Activated CD8-positive, alpha-beta memory T cell treated with anti-CD3 and anti-CD28 coated beads for 48 hours (primary cell): ENCODE results near the gene ATXN1.

Experiments
- DNase-seq, 3 experiments: peaks; one replicate each; pipeline ENCODE4 v3.0.0-alpha.2; 2020; ENCODE audit warnings: low read depth in 2 of 3, low spot score in 2 of 3

The ATXN1 gene

DNA sequence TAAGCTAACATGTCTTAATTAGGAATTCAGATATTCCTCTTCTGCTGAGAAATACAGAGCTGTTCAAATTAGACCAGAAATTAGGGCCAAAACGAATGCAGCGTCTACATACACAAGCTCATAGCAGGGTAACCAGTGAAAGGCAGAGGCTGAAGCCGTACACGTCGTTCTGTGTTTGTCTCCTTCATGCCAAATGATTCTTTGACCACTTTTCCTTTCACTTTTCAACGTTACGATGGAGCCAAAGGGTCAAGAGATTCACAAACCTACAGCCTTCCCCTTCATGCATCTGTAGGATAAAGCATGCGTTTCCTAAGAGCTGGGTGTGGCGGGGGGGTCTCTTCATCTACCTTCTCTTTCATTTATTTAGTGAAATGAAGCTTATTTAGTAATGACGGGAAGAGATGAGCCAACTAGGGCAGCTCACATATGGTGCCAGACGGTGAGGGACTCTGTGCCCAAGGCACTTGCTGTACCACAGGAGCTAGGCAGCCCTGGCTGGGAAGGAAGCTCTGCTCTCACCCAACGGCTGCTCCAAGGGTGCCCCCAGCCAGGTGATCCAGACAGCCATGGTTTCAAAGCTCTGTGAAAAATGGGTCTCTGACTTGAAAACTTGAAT is 178.0 kb downstream of the ATXN1 start:
- DNase-seq, result no peak

DNA sequence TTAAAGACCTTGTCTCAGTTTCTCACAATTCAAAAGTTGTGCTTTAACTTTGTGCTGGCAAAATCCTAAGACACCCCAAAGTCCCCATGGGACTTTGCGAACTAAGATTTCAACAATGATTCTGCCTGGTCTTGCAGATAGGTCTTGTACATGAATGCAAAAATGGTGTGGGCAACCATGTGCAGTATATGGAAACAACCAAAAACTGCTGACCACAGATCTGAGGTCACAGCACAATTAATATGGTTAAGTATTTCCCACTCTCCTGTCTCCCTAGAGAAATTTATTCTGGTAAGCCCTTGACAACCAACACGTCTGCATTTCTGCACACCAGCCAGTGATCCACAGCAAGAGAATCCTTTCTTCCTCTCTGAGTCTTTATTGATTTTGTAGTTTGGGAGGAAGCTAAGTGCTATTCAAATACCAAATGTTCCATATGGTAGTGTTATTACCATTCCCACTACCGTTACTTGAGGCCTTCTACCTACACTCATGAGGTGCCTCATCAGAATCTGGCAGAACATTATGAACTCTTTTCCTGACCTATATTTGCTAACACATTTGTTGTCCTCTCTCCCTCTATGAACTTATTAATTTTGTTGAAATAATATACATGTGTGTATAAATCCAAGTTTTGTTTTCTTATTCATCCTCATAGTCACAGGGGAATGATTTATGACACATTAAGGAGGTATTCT is 178.7 kb downstream of the ATXN1 start:
- no peak for DNase-seq

DNA sequence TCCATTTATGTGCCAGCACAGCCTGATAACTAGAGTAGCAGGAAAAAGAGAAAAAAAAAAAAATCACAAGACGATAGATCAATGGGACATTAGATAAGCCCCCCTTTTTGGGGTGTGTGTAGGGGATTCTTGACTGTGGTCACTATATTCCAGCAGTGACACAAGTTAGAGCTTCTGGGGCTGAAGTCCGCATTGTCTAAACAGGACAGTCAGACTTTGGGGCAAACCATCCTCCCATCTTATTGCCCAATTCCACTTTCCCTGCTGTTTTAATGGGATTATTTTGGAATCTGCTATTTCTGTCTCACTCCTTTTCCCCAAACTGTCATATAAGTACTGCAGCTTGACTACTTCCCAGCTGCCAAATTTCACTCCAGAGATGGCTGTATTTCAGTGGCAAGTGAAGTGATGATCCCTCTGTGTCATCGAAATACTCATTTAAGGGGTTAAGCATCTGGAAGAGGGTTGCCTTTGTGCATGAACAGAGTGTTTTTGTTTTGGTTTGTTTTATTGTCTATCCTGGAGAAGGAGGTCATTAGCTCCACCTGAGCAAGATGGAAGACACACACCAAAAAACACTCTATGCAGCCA is 182.5 kb downstream of the ATXN1 start:
- no peak for DNase-seq

DNA sequence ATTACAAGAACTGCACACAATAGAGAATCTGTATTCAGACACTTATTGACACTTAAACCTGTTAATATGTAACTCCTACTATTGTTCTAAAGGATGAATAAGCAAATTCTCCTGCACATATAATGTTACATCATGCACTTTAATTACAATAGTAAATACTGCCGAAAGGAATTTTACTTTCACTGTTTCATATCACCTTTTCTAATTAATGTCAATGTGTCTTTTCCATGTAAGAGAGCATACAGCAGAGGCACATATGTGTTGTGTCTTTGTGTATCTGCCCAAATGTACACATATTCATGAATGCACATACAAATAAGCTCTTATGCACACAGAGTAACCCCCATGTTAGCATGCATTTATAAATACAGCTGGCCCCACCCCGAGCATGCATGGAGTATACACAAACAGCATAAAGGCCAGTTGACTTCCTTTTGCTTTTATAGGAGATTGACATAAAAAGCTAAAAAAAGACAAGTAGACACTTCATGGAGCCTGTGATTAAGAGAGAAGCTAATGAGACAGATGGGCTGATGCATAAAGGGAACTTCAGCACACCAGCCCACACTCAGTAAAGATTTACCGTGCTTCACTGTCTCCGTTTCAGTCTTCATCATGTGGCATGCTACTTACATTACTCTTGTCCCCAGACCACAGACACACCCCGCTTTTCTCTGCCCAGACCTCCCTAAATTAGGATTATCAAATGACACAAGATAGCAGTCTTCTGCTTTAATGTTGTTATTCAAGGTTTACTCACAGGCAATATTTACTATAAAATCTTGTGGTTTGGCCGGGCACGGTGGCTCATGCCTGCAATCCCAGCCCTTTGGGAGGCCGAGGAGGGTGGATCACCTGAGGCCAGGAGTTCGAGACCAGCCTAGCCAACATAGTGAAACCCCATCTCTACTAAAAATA is 184.6 kb downstream of the ATXN1 start:
- DNase-seq, result no peak

DNA sequence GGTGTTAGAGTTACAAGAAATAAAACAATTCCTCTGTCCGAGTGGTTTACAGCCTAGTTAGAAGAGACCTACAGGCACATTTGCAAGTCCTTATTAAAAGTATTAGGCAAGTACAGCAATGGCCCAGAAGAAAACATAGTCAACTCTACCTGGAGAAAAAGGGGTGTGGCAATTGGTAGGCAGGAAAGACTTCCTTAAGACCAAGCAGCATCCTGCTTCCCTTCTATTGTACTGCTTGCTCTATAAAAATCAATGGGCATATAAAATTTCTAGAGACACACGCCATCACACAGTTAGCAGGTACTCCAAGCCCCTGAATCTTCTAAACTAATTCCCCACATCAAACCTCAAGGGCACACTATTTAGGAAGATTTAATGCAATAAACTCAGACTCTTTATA is 185.6 kb downstream of the ATXN1 start:
- DNase-seq, result no peak

DNA sequence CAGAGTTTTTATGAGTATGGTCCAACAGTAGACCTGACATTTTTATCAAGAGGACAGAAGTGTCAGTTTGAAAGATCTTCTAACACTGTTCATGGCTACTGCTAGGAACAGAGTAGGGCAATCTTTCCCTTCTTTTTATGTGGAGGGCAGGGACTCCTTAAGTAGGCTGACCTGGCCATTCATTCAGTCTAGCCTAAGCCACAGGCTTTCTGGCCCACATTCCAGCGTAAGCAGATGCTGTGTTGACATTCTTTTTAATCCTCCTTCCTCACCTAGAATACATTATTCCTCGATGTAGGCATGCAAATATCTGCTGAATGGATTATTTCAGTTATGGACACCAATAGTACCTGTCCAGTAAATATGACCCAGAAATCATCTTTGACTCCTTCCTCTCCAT is 188.3 kb downstream of the ATXN1 start:
- DNase-seq, result no peak

DNA sequence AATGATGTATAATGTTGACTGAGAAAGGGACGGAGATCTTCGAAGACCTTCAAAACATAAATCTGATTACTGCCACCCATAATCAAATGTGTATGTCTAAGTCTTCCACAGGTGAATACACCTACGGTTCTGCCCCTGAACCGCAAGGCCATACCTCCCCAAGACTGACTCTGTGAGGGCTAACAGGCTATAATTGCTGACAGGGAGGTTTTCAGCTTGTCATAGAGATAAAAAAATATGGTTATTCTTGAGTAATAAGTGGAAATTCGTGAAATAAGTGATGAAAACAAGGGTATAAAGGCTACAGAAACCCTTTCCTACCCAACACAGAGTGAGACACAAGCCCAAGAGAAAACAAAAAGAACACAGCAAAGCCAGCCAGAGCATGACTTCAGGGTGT is 188.9 kb downstream of the ATXN1 start:
- DNase-seq, result no peak

DNA sequence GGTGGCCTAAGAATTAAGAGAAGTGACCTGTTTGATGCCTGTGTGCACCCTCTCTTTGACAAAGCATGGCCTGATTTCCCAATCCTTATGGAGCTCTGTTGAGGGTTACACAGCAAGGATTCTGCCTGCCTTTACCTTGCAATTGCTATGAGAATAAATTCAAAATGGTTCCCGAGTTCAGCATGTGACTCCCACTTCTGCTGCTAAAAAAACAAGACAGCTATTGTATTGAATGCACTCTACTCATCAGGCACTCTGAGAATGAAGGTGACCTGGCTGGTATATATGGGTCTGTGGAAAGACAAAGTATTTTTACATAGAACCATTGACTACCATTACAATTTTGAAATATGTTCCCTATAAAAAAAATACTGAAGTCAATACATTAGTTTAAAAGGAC is 190.3 kb downstream of the ATXN1 start:
- DNase-seq, result no peak

DNA sequence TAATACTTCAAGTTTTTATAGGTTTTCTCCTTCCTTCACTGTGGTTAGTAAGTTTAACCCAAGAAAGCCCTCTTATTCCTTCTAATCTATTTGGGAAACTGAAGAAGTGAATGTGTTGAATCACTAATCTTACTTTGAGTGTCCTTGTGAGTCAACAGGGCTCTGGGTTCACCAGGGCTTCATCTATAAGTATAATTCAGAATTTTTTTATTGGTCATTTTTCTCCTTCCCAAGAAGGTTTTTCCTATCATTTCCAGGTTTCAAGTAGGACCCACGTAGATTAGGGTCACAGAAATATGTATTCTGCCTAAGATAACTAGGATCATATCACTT is 191.1 kb downstream of the ATXN1 start:
- DNase-seq, result no peak

DNA sequence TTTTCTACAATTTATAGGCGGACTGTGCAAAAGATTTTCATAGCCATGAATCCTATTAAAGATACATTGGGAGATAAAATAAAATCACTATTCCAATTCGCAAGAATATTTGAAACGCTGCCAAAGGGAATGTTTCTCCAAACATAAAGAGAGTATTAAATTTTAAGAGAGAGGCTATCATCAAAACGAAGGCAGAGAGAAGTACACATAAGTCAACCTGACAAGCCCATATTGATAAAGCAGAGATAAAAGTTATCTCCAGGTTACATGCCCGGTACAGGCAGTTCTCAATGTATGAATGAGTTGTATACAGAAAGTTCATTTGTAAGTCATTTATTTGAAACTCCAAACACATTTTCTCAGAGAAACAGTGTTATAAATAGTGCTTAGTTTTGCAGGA is 193.1 kb downstream of the ATXN1 start:
- DNase-seq, result no peak

DNA sequence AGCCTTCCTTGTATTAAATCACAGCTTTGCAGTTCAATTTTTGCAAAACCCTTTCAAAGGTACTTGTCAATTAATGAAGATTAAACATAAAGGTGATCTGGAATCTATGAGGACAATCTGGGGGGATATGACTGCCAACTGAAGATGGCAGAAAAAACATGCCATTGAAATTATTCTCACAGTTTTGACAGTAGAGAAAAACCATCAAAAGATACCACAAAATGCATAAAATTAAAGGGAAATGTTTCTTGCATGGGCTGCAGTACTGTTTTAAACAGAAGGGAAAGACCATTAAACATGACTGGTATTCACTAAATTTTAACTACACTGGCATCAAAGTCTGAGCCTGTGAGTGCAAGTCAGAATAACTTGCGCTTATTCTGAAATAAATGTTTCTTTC is 194.2 kb downstream of the ATXN1 start:
- DNase-seq, result no peak

DNA sequence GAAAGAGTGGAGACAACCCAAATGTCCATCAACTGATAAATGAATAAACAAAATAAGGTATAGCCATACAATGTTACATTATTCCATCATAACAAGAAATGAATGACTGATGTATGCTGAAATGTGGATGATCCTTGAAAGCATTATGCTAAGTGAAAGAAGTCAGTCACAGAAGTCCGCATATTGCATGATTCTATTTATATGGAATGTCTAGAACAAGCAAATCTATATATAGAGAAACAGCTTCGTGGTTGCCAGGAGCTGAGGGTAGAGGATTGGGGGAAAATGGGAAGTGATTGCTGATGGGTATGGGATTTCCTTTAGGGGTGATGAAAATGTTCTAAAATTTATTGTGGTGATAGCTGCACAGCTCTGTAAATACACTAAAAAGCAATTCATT is 196.8 kb downstream of the ATXN1 start:
- DNase-seq, result no peak

DNA sequence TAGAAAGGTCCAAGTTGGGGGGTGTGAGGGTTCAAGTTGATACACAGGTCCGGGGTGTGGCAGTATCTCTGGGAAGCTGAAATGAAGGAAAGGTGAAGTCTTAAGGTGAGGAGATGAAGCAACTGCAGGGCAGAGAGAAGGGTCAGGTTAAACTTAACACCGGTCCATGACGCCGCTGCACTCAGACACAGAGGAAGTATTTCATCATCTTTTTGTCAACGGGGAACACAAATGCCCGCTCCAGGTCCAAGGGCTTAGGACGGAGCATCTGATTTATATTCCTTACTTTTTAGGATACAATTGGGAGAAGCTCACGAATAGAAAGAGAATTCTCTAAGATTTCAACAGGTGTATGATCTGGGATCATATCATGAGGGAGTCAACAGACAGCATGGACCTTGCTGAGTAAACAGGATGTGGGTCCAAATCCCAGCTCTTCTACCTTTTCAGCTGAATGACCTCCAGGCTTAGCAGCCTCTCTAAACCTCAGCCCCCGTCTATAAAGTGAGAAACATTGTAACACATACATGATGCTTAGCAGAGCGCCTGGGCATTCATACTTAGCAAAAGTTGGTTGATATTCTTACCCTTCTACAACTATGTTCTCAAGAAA is 197.5 kb downstream of the ATXN1 start:
- no peak for DNase-seq

DNA sequence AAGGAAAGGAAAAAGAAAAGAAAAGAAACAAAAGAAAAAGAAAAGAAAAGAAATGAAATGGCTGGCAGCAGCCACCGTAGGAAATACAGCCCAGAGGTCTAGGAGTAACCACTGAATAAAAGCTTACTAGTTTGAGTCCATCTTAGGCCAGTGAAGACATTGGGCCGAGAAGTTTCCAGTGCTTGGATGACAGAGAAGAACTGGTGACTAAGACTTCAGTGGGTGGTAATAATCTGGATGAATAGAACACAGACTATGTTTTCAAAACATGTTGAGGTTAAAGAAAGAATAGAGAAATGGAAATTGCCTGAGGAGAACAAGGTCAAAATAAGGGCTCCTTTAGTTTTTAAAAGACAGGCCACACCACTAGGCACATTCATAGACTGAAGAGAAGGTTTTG is 198.8 kb downstream of the ATXN1 start:
- no peak for DNase-seq

DNA sequence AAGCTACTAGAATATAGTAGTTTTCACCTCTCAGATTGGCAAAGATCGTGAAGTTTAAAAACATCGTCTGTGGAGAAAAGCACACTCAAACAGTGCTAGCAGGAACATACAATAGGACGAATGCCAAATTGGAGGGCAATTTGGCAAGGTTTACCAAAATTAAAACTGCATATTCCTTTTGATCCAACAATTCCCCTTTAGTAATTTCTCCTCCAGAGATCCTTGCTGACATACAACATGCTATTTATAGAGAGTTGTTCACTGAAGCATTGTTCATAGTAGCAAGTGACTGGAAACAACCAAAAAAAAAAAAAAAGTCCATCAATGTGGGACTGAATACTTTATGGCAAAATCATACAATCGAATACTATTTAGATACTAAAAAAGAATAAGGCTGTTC is 202.2 kb downstream of the ATXN1 start:
- no peak for DNase-seq

DNA sequence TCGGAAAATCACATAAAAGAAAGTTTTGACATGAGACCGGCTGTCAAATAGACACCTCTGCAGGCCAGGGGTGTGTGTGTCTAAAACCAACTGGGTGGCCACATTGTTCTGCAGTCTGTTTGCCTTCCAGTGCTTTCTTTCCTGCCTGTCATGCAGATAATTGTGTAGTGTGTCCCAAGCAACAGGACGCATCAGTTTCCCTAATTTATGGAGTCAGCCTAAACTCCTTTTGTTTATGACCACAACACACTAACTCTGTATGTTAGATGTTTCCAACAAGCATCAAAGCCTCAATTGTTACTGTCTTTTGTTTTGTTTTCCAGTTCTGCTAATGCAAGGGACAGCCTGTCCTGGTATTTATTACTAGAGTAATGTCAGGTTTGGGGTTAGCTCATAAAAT is 205.7 kb downstream of the ATXN1 start:
- DNase-seq, result no peak

DNA sequence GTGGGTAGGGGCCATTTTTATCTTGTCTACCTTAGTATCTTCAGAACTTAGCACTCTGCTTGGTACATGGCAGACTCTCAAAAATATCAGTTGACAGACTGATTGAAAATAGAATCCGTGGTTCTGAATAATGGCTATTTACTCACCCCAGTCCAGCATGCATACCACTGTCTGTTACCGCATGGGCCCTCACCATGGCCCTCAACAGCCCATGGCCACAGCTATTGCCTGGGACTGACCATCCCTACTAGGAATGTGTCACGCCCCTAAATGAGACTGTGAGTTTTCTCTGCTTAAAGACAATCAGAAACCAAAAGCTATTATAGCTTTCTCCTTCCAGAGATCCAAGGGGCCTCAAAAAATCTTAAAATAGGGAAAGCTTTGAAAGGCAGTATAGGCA is 207.7 kb downstream of the ATXN1 start:
- no peak for DNase-seq

DNA sequence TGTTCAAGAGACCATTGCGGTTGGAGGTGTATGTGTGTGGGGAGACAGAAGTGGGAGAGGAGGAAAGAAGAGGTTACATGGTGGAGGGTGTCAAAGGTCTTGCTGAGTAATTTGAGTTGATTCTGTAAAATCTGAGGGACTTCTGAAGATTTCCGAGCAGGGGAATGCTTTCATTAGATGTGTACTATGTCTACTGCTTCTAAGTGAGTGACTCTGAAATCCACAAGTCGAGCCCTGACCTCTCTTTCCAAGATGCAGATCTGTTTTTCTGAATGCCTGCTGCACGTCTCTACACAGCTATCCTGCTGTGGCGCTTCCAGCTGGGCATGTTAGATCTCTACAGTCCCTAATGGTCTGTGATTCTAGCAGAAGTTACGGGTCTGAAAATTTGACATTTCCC is 209.8 kb downstream of the ATXN1 start:
- no peak for DNase-seq

DNA sequence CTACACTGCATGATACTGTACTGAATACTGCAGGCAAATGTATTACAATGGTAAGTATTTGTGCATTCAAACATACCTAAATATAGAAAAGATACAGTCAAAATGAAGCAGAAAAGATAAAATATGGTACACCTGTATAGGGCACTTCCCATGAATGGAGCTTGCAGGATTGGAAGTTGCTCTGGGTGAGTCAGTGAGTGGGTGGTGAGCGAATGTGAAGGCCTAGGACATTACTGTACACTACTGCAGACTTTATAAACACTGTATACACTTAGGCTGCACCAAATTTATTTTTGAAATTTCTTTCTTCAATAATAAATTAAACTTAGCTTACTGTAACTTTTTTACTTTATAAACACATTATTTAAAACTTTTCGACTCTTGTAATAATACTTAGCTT is 213.1 kb downstream of the ATXN1 start:
- no peak for DNase-seq

DNA sequence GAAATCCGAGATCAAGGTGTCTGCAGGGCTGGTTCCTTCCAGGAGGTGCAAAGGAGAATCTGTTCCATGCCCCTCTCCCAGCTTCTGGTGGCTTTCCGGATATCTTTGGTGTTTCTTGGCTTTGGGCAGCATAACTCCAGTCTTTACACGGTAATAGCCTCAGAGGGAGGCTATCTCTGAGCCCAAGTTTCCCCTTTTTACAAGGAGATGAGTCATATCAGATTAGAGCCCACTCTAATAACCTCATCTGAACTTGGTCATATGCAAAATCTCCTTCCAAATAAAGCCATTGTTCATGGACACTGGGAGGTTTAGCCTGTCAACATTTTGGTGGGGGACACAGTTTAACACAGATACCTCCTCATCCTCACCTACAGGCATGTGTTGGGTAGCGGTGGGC is 213.7 kb downstream of the ATXN1 start:
- DNase-seq, result no peak

DNA sequence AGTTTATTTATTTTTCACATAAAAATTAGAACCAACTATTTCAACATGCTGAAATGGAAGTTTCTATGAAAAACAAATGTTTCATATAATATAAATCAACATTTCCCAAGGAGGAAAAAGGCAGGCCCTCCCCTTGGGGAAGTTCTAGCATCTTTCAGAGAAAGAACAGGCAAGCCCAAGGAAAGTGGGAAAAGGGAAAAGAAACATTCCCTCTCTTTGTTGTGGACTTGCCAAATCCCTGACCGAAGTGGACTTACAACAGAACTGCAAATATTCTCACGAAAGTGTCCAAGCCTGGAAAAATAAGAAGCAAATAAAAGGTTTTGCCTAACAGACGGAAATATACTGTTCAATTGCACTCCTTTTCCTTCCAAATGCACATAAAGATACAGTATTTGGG is 214.4 kb downstream of the ATXN1 start:
- DNase-seq, result no peak

DNA sequence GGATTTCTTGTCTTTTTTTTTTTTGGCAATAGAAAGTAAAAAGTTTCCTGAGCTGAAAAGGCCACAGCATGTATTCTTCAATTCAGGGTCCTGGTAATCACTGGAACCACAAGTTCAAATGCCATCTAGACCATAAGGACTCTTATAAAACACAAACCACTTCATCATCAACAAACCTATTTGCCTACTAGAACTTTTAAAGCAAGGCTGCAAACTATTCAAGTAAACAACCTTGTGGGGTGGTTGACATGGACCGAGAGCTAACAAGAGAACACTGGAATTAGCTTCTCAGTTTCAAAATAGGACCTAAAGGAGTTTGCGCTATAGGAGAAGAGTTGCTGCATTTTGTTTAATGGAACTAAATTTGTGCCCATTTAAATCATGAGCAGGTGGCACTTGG is 215.9 kb downstream of the ATXN1 start:
- no peak for DNase-seq
